ENCODE data around the gene GHR.
A peak's percentile ranks its signal among the peaks of the same experiment; 100 is the strongest.
"Not testable (repeated sequence)": the region's sequence is repeated elsewhere in the genome, so short reads cannot be mapped to it uniquely, and the experiment has no call there.

The GHR gene

GRCh38 chr5:42569325-42569724, 146.1 kb downstream of the GHR start:
- DNase-seq = no peak

- DNase-seq = no peak
Measured at GRCh38 chr5:42569953-42570548, 146.8 kb downstream of the GHR start.

DNA sequence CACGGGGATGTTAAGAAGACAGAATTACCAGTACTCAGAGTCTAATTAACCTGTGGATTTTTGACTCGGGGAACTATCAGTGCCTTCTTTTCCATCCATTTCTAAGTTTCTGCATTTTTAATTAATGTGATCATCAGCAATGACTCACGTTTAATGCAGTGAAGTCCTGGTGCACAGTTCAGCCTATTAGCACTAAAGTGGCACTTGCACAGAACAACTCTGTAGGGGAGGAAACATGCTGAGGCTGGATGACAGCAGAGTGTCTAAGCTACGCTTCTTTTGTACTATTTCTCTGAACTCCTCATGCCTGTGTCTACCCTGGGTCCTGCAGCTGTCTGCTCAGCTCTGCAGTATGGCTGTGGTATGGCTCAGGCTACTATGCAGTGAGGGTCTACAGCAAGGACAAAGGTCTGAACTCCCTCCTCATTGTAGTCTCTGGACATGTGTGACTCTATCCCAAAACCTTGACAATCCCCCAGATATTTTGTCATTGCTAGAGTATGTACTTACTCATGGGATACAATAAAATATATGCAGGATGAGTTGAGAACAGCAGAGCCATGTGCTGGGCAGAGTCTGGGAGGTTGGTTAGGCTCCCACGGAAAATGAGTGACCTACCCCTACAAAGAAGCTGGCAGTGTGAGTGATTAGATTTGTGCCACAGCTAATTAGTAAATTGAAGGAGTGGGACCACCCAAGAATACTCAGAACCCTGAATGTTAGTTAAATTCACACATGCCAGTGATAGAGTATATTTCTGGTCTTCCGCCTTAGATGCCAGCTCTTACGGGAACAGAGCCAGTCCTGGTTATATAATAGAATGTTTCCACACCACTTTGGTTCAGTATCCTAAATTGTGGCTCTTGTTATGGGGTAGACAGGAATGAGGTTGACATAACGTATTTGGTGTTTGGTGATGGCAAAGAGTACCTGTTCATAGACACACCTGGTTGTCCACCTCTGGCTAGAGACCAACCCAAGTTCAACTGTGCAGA, 148.0 kb downstream of the GHR start:
- DNase-seq = peak in 1 of 51 donors; percentile 10

DNA sequence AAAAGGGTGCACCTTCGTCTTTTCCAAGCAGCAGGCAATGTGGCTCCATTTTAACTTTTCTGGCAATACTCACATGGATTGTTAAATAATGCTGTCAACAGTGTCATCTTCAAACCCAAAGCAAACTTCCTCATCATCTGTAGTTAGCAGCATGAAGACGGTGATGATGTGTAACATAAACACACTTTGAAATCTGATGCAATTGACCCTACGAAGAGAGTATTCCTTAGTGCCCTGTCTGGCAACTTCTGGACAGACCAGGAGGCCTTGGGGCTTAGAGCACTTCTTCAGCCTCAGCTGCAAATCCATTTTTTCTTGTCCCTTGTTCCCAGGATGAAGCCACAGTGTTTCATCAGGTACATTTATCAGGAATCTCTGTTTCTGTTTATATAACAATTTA, 149.1 kb downstream of the GHR start:
- no peak for DNase-seq

- no peak for DNase-seq
Measured at GRCh38 chr5:42573386-42573785, 150.1 kb downstream of the GHR start.

GRCh38 chr5:42575914-42576313, 152.7 kb downstream of the GHR start:
- DNase-seq = not testable (repeated sequence)

- DNase-seq = not testable (repeated sequence)
Measured at GRCh38 chr5:42578901-42579300, 155.7 kb downstream of the GHR start.

GRCh38 chr5:42579320-42579719, 156.1 kb downstream of the GHR start:
- no peak for DNase-seq

GRCh38 chr5:42581845-42582244, 158.6 kb downstream of the GHR start:
- DNase-seq = no peak

- no peak for DNase-seq
Measured at GRCh38 chr5:42582723-42583122, 159.5 kb downstream of the GHR start.

- DNase-seq = peak in 16 of 51 donors; percentile 3 to 41 (median 20)
Measured at GRCh38 chr5:42583322-42583721, 160.1 kb downstream of the GHR start.

DNA sequence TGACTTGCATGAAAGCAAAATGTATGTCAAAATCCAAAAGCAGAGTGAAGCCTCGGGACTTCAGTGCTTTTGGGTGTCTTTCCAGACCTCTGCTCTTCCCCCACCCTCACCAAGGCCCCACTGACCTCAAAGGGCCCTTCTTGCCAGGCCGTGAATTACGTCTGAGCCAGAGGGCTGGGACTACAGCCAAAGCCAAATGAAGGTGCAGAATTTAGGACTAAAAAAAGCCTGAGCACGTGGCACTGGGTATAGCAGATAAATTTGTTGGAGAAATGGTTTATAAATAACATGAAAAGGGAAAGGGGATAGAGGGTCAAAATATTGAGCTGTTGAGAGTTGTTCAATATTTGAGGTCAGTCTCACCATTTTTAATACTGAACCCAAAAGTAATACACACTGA, 163.4 kb downstream of the GHR start:
- DNase-seq = peak in 12 of 51 donors; percentile 3 to 46 (median 16)

GRCh38 chr5:42587096-42587723, 164.0 kb downstream of the GHR start:
- DNase-seq = no peak

DNA sequence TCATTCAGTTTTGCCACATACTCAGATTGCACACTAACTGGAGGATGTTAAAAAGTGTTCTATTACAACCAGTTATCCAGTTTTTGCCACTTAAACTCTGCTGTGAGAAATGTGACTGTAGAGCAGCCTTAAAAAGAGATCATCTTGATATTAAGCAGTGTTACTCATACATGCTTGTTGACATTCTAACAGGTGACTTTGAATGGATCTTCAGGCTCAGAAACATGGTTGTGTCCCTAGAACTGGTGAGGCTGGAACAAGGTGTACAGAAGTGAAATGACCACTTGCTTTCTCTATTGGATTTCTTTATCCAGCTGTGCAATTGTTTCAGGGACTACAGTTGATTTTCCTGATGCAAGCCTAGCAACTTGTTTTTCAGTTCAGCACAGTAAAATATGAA, 167.3 kb downstream of the GHR start:
- no peak for DNase-seq

DNA sequence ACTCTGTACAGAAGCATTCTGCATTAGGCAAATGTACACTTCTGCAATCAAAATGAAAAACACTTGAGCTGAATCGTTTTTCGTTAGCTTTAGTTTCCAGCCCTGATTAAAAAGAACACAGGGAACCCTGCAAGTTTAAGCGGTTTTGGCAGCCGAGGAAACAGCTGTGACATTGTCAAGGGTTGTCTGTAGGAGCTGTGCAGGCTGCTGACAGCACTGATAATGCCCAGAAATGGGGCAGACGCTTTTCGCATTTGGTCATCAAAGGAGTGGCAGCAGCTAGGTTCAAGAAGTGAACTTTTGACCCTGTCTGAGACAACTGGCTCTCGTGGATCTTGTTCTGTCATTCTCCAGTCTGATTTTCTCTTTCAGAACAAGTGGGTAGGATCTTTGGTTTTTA, 167.8 kb downstream of the GHR start:
- DNase-seq = peak in 6 of 51 donors; percentile 1 to 47 (median 7)

DNA sequence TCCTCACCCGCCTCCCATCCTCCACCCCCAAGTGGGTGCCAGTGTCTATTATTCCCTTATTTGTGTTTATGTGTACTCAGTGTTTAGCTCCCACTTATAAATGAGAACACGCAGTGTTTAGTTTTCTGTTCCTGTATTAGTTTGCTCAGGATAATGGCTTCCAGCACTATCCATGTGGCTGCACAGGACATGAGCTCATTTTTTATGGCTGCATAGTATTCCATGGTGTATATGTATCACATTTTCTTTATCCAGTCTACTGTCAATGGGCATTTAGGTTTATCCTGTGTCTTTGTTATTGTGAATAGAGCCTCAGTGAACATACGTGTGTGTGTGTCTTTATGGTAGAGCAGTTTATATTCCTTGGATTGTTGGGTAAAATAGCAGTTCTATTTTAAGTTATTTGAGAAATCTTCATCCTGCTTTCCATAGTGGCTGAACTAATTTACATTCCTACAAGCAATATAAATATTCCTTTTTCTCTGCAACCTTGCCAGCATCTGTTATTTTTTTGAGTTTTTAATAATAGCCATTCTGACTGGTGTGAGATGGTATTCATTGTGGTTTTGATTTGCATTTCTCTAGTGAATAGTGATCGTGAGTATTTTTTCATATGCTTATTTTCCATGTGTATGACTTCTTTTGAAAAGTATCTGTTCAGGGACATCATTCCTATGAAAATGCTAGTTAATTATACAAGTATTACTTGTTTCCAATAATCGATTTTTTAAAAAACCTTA, 169.3 kb downstream of the GHR start:
- no peak for DNase-seq

GRCh38 chr5:42593591-42593990, 170.4 kb downstream of the GHR start:
- no peak for DNase-seq

DNA sequence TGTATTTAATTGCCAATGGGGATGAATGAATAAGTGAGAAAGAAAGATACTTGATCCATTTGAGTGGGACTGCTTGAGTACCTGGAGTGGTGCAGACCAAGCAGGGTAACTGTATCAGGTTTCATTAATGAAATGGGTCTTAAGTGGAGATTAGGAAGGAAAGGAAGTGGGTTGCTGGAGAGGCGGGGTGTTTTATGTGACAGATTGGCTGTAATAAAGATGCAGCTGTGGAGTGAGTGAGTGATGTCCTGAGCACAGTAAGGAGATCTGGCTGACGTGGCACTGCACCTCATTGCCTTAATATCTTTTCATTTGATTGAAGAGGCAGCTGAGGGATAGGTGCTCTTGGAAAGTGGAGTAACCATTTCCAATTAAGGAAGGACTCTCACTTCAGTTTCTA, 172.4 kb downstream of the GHR start:
- DNase-seq = no peak

- no peak for DNase-seq
Measured at GRCh38 chr5:42596817-42597216, 173.6 kb downstream of the GHR start.

DNA sequence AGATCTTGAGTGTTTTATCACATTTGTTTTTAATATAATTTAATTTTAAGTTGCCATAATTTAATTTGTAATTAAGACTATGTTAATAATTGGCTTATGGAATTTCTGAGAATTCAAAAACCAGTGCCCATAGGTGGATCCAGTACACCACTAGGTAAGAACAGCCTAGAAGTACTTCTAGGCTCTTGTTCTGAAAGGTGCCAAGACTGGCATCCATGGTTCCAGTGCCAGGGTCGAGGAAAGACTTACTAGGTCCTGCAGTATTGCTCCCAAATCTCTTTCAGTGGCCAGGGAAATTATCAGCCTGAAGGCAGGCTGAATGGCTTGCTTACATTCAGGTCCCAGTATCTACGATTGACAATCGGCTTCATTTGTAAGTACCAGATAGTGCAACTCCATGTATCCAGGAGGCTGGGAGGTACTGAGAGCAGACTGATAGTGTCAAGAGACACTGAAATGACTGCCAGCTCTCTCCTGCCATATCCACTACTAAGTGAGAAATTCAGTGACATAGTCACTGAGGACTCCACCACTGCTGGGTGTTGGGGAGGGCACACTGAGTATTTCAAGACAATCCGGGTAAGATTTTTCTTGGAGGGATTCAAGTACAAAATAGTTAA, 174.2 kb downstream of the GHR start:
- DNase-seq = no peak

GRCh38 chr5:42598311-42598710, 175.1 kb downstream of the GHR start:
- no peak for DNase-seq

Data from hypothalamus (tissue), 51 donors.